Trophoblast cell (in vitro differentiated cells and primary cell): ENCODE data around the gene PUM2.

Experiments used
- DNase-seq, 2 donors: peaks; one replicate each; pipeline ENCODE4 v3.0.0-alpha.2; 2016
- H2AFZ ChIP-seq: 2 replicates; pipeline ENCODE4 v1.6.1; 2013; ENCODE audit warnings: low read length, moderate library complexity, mild to moderate bottlenecking; ENCODE audit not compliant: insufficient read depth, poor library complexity
- H2AK5ac ChIP-seq: 2 replicates; pipeline ENCODE4 v1.6.1; 2013; ENCODE audit warnings: mild to moderate bottlenecking, low read length
- H2BK120ac ChIP-seq: 2 replicates; pipeline ENCODE4 v1.6.1; 2013; ENCODE audit warnings: low read length, mild to moderate bottlenecking, moderate library complexity; ENCODE audit not compliant: insufficient read depth, poor library complexity
- H2BK12ac ChIP-seq: 2 replicates; pipeline ENCODE4 v1.6.1; 2013; ENCODE audit warnings: mild to moderate bottlenecking, low read length, moderate library complexity
- H2BK5ac ChIP-seq: 2 replicates; pipeline ENCODE4 v1.6.1; 2013; ENCODE audit warnings: low read length, low read depth, moderate library complexity, mild to moderate bottlenecking; ENCODE audit not compliant: poor library complexity
- H3K14ac ChIP-seq: 2 replicates; pipeline ENCODE4 v1.6.1; 2013; ENCODE audit warnings: mild to moderate bottlenecking, low read length
- H3K18ac ChIP-seq: 2 replicates; pipeline ENCODE4 v1.6.1; 2013; ENCODE audit warnings: mild to moderate bottlenecking, low read length
- H3K23ac ChIP-seq: 2 replicates; pipeline ENCODE4 v1.6.1; 2013; ENCODE audit warnings: low read length
- H3K27ac ChIP-seq: 2 replicates; pipeline ENCODE4 v1.5.1; 2013; ENCODE audit warnings: low read depth, mild to moderate bottlenecking, inconsistent platforms, low read length, moderate library complexity
- H3K27me3 ChIP-seq: 2 replicates; pipeline ENCODE4 v1.6.1; 2013; ENCODE audit warnings: inconsistent platforms, mild to moderate bottlenecking, low read length, moderate library complexity; ENCODE audit not compliant: insufficient read depth
- H3K36me3 ChIP-seq, 2 experiments: 1 replicate in 1 of 2; 2 replicates in 1 of 2; pipeline ENCODE4 v1.6.1; 2013; ENCODE audit warnings: low read length in 2 of 2, mild to moderate bottlenecking in 2 of 2, moderate library complexity in 1 of 2; ENCODE audit not compliant: insufficient read depth in 2 of 2, control insufficient read depth in 1 of 2
- H3K4ac ChIP-seq: 2 replicates; pipeline ENCODE4 v1.6.1; 2013; ENCODE audit warnings: low read depth, mild to moderate bottlenecking, low read length, moderate library complexity
- H3K4me1 ChIP-seq, 2 experiments: 1 replicate in 1 of 2; 2 replicates in 1 of 2; pipeline ENCODE4 v1.6.1; 2013; ENCODE audit warnings: low read length in 2 of 2, mild to moderate bottlenecking in 2 of 2, moderate library complexity in 1 of 2; ENCODE audit not compliant: insufficient read depth in 2 of 2, control insufficient read depth in 1 of 2
- H3K4me2 ChIP-seq: 2 replicates; pipeline ENCODE4 v1.6.1; 2013; ENCODE audit warnings: inconsistent platforms, mild to moderate bottlenecking, low read length, moderate library complexity
- H3K4me3 ChIP-seq: 2 replicates; pipeline ENCODE4 v1.5.1; 2013; ENCODE audit warnings: mild to moderate bottlenecking, low read depth, low read length, inconsistent platforms
- H3K79me1 ChIP-seq: one replicate; pipeline ENCODE4 v1.6.1; 2013; ENCODE audit warnings: low read length
- H3K79me2 ChIP-seq: 2 replicates; pipeline ENCODE4 v1.6.1; 2013; ENCODE audit warnings: low read length, mild to moderate bottlenecking; ENCODE audit not compliant: control insufficient read depth, insufficient read depth, poor library complexity
- H3K9ac ChIP-seq: 2 replicates; pipeline ENCODE4 v1.6.1; 2013; ENCODE audit warnings: mild to moderate bottlenecking, low read length
- H3K9me3 ChIP-seq: 2 replicates; pipeline ENCODE4 v1.6.1; 2013; ENCODE audit warnings: low read depth, mild to moderate bottlenecking, control low read depth, inconsistent platforms, low read length; ENCODE audit not compliant: insufficient read depth
- H4K12ac ChIP-seq: 2 replicates; pipeline ENCODE4 v1.6.1; 2013; ENCODE audit warnings: low read depth, mild to moderate bottlenecking, low read length, moderate library complexity
- H4K8ac ChIP-seq: 2 replicates; pipeline ENCODE4 v1.6.1; 2013; ENCODE audit warnings: low read depth, mild to moderate bottlenecking, low read length, moderate library complexity
- H4K91ac ChIP-seq: one replicate; pipeline ENCODE4 v1.6.1; 2013; ENCODE audit warnings: low read depth, mild to moderate bottlenecking, low read length, moderate library complexity
- WGBS: extraction: QIAGEN DNeasy Blood & Tissue Kit; methylation state at CpG from one replicate; pipeline ENCODE4 v1.1.7; 2013; ENCODE audit warnings: missing lambda C conversion rate; ENCODE audit not compliant: insufficient read length, insufficient coverage; ENCODE audit errors: extremely low coverage; 5-methylcytosine and 5-hydroxymethylcytosine counted together

The PUM2 gene

GRCh38 chr2:20357638-20358389 lies 7.2 kb upstream of the PUM2 start:
- Histone ChIP-seq H2AK5ac (no peak overlapping the region), H3K4me3 (no peak overlapping the region), H3K23ac (no peak overlapping the region), H3K9ac (no peak overlapping the region), H2BK5ac (no peak overlapping the region), H3K27ac (no peak overlapping the region), H4K8ac (no peak overlapping the region), H2BK120ac (no peak overlapping the region), H3K14ac (no peak overlapping the region), H3K36me3 (no peaks in the 10 kb centered on the region), H4K12ac (no peak overlapping the region), H2AFZ (no peak overlapping the region), H3K79me1 (no peaks in the 10 kb centered on the region), H3K4ac (no peak overlapping the region), H3K4me2 (no peak overlapping the region), H3K9me3 (no peaks in the 10 kb centered on the region), H3K18ac (no peak overlapping the region), H4K91ac (no peak overlapping the region), H3K27me3 (no peaks in the 10 kb centered on the region), H3K4me1 (peaks cover 0 to 4% of the 10 kb centered on the region in 2 experiments), H2BK12ac (no peak overlapping the region), H3K79me2 (no peaks in the 10 kb centered on the region)
- DNase-seq = no peak
- no CpG with 5 or more reads among the region's 13 CpGs for WGBS

- no CpG with 5 or more reads among the region's 3 CpGs for WGBS
Measured at GRCh38 chr2:20356042-20356441, 5.4 kb upstream of the PUM2 start.

GRCh38 chr2:20355131-20355530 lies 4.5 kb upstream of the PUM2 start:
- no peak overlapping the region for H4K8ac ChIP-seq
- no peaks in the 10 kb centered on the region for H3K27me3 ChIP-seq
- H3K36me3 ChIP-seq = no peaks in the 10 kb centered on the region
- H3K79me2 ChIP-seq = peaks cover 8% of the 10 kb centered on the region
- no peak overlapping the region for H2BK120ac ChIP-seq
- no peak overlapping the region for H3K9ac ChIP-seq
- no peak overlapping the region for H4K91ac ChIP-seq
- no peak overlapping the region for H2BK12ac ChIP-seq
- H2BK5ac ChIP-seq = no peak overlapping the region
- whole genome bisulfite sequencing = no CpG with 5 or more reads among the region's 2 CpGs
- H3K4me2 ChIP-seq = no peak overlapping the region
- H2AK5ac ChIP-seq = no peak overlapping the region
- no peak overlapping the region for H3K27ac ChIP-seq
- no peak overlapping the region for H4K12ac ChIP-seq
- no peaks in the 10 kb centered on the region for H3K9me3 ChIP-seq
- no peak overlapping the region for H3K4me3 ChIP-seq
- no peak overlapping the region for H3K18ac ChIP-seq
- no peak overlapping the region for H3K23ac ChIP-seq
- no peak for DNase-seq
- no peak overlapping the region for H3K14ac ChIP-seq
- no peak overlapping the region for H2AFZ ChIP-seq
- no peak overlapping the region for H3K4ac ChIP-seq
- peaks cover 13% of the 10 kb centered on the region for H3K79me1 ChIP-seq
- H3K4me1 ChIP-seq = peaks cover 9 to 13% of the 10 kb centered on the region in 2 experiments

More at GRCh38 chr2:20356042-20356441, 5.4 kb upstream of the PUM2 start:
- no peak for DNase-seq
- Histone ChIP-seq H3K23ac (no peak overlapping the region), H4K8ac (no peak overlapping the region), H3K36me3 (no peaks in the 10 kb centered on the region), H3K79me2 (peaks cover 3% of the 10 kb centered on the region), H2BK12ac (no peak overlapping the region), H3K4me3 (no peak overlapping the region), H3K79me1 (peaks cover 6% of the 10 kb centered on the region), H2BK5ac (no peak overlapping the region), H3K4me2 (no peak overlapping the region), H2AK5ac (no peak overlapping the region), H3K27ac (no peak overlapping the region), H2AFZ (no peak overlapping the region), H4K91ac (no peak overlapping the region), H3K4ac (no peak overlapping the region), H3K4me1 (peaks cover 9 to 13% of the 10 kb centered on the region in 2 experiments), H4K12ac (no peak overlapping the region), H3K9me3 (no peaks in the 10 kb centered on the region), H3K18ac (no peak overlapping the region), H3K9ac (no peak overlapping the region), H2BK120ac (no peak overlapping the region), H3K27me3 (no peaks in the 10 kb centered on the region), H3K14ac (no peak overlapping the region)

GRCh38 chr2:20353241-20353992 lies 2.8 kb upstream of the PUM2 start:
- Histone ChIP-seq H2AFZ (no peak overlapping the region), H3K4me2 (no peak overlapping the region), H3K4ac (no peak overlapping the region), H3K27ac (no peak overlapping the region), H2BK12ac (no peak overlapping the region), H3K27me3 (no peaks in the 10 kb centered on the region), H3K79me2 (peaks cover 14% of the 10 kb centered on the region), H3K4me3 (no peak overlapping the region), H2AK5ac (no peak overlapping the region), H4K8ac (no peak overlapping the region), H3K23ac (no peak overlapping the region), H3K4me1 (peaks cover 9 to 16% of the 10 kb centered on the region in 2 experiments), H2BK5ac (no peak overlapping the region), H4K91ac (no peak overlapping the region), H4K12ac (no peak overlapping the region), H3K14ac (no peak overlapping the region), H3K36me3 (no peaks in the 10 kb centered on the region), H3K18ac (no peak overlapping the region), H3K9ac (no peak overlapping the region), H3K79me1 (peaks cover 15% of the 10 kb centered on the region), H3K9me3 (no peaks in the 10 kb centered on the region), H2BK120ac (no peak overlapping the region)
- DNase-seq = no peak
- no CpG with 5 or more reads among the region's 9 CpGs for WGBS
